ENCODE measurements around the gene AGBL1.

GRCh38 chr15:86064326-86064725, 15.3 kb upstream of the AGBL1 start:
- TF ChIP-seq, protein P1, sequence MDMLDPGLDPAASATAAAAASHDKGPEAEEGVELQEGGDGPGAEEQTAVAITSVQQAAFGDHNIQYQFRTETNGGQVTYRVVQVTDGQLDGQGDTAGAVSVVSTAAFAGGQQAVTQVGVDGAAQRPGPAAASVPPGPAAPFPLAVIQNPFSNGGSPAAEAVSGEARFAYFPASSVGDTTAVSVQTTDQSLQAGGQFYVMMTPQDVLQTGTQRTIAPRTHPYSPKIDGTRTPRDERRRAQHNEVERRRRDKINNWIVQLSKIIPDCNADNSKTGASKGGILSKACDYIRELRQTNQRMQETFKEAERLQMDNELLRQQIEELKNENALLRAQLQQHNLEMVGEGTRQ (IDR thresholded peaks at IDR 0.05) = no peak
- TF ChIP-seq, protein P2, sequence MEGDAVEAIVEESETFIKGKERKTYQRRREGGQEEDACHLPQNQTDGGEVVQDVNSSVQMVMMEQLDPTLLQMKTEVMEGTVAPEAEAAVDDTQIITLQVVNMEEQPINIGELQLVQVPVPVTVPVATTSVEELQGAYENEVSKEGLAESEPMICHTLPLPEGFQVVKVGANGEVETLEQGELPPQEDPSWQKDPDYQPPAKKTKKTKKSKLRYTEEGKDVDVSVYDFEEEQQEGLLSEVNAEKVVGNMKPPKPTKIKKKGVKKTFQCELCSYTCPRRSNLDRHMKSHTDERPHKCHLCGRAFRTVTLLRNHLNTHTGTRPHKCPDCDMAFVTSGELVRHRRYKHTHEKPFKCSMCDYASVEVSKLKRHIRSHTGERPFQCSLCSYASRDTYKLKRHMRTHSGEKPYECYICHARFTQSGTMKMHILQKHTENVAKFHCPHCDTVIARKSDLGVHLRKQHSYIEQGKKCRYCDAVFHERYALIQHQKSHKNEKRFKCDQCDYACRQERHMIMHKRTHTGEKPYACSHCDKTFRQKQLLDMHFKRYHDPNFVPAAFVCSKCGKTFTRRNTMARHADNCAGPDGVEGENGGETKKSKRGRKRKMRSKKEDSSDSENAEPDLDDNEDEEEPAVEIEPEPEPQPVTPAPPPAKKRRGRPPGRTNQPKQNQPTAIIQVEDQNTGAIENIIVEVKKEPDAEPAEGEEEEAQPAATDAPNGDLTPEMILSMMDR (IDR thresholded peaks at IDR 0.05) = no peak
- TF ChIP-seq EP300 (IDR thresholded peaks at IDR 0.05) (no peak), POLR2A (IDR thresholded peaks at IDR 0.05; ENCODE audit: low read length) (no peak), CBX8 (IDR thresholded peaks at IDR 0.05) (no peak), SMC3 (IDR thresholded peaks at IDR 0.05) (no peak), ELK1 (IDR thresholded peaks at IDR 0.05; ENCODE audit: low read depth, low read length) (no peak), BHLHE40 (IDR thresholded peaks at IDR 0.05; ENCODE audit: low read depth, low read length) (no peak), CEBPB (IDR thresholded peaks at IDR 0.05) (no peak), RFX5 (IDR thresholded peaks at IDR 0.05) (no peak), MAZ (IDR thresholded peaks at IDR 0.05; ENCODE audit: borderline replicate concordance, low read depth, low read length) (no peak)

Measured in A549 (cell line).